Forelimb muscle (tissue), 1 donor: ENCODE data around the gene USP15. TPM values are rescaled to one million over a fixed set of nuclear protein-coding genes. Genes with fewer than 3 reads are reported as not detected.

ENCODE experiments used
- DNase-seq: peaks from one replicate; pipeline ENCODE4 v3.0.0-alpha.2; 2013; ENCODE audit warnings: low read depth
- polyA plus RNA-seq: library from polyadenylated mRNA; unstranded; fragments of 120-200 nt; gene quantifications from one replicate; pipeline ENCODE4 v1.2.1, GENCODE V29; 2013; ENCODE audit not compliant: insufficient read length

Gene USP15
- polyA plus RNA-seq, 1 donor: 39.1 TPM

- no peak for DNase-seq
Observed at GRCh38 chr12:62258231-62258630, 2.0 kb upstream of the USP15 start.

GRCh38 chr12:62258941-62259630 is 1.1 kb upstream of the USP15 start:
- no peak for DNase-seq

- no peak for DNase-seq
Observed at GRCh38 chr12:62259631-62259992, 592 bp upstream of the USP15 start.

GRCh38 chr12:62260733-62261683 is 804 bp downstream of the USP15 start:
- DNase-seq: no peak

GRCh38 chr12:62261876-62262517 is 1.8 kb downstream of the USP15 start:
- DNase-seq: no peak

GRCh38 chr12:62263232-62263631 is 3.0 kb downstream of the USP15 start:
- no peak for DNase-seq

GRCh38 chr12:62263966-62264365 is 3.8 kb downstream of the USP15 start:
- DNase-seq: no peak

- no peak for DNase-seq
Observed at GRCh38 chr12:62264706-62265105, 4.5 kb downstream of the USP15 start.

GRCh38 chr12:62265511-62265910 is 5.3 kb downstream of the USP15 start:
- no peak for DNase-seq

GRCh38 chr12:62267026-62267425 is 6.8 kb downstream of the USP15 start:
- no peak for DNase-seq

GRCh38 chr12:62267480-62267879 is 7.3 kb downstream of the USP15 start:
- DNase-seq: no peak

GRCh38 chr12:62268956-62269355 is 8.8 kb downstream of the USP15 start:
- DNase-seq: no peak

GRCh38 chr12:62269464-62270228 is 9.4 kb downstream of the USP15 start:
- no peak for DNase-seq

GRCh38 chr12:62270384-62270783 is 10.2 kb downstream of the USP15 start:
- no peak for DNase-seq

GRCh38 chr12:62270872-62271271 is 10.7 kb downstream of the USP15 start:
- DNase-seq: no peak

- DNase-seq: no peak
Observed at GRCh38 chr12:62272936-62273552, 12.8 kb downstream of the USP15 start.

GRCh38 chr12:62273724-62274380 is 13.6 kb downstream of the USP15 start:
- DNase-seq: no peak

- no peak for DNase-seq
Observed at GRCh38 chr12:62278022-62278421, 17.8 kb downstream of the USP15 start.

- no peak for DNase-seq
Observed at GRCh38 chr12:62279058-62279457, 18.9 kb downstream of the USP15 start.

GRCh38 chr12:62279961-62280360 is 19.8 kb downstream of the USP15 start:
- no peak for DNase-seq
